Smooth muscle cell (in vitro differentiated cells): ENCODE data around the gene KCNK1. TPM values are rescaled to one million over a fixed set of nuclear protein-coding genes. Genes with fewer than 3 reads are reported as not detected.

Experiments used
- DNase-seq: peaks from one replicate; lab custom pipeline; 2025; ENCODE audit not compliant: unreplicated experiment; lab: John Stamatoyannopoulos, UW
- H2AFZ ChIP-seq: fragments of 200-600 bp; sonication (generic); 2 replicates; pipeline ENCODE4 v1.6.0; 2016; ENCODE audit warnings: antibody characterized with exemption, low read depth, mild to moderate bottlenecking
- H3F3A ChIP-seq: fragments of 200-600 bp; sonication (generic); 2 replicates; pipeline ENCODE4 v1.6.0; 2017; ENCODE audit warnings: antibody characterized with exemption, low read depth
- H3K27ac ChIP-seq: fragments of 200-600 bp; sonication (generic); 2 replicates; pipeline ENCODE4 v1.5.1; 2016; ENCODE audit warnings: low read depth, mild to moderate bottlenecking
- H3K27me3 ChIP-seq: fragments of 200-600 bp; sonication (generic); 2 replicates; pipeline ENCODE4 v1.6.1; 2016; ENCODE audit warnings: low read depth, mild to moderate bottlenecking
- H3K36me3 ChIP-seq: fragments of 200-600 bp; sonication (generic); 2 replicates; pipeline ENCODE4 v1.5.1; 2016; ENCODE audit warnings: low read depth
- H3K4me1 ChIP-seq: fragments of 200-600 bp; sonication (generic); 2 replicates; pipeline ENCODE4 v1.5.1; 2016; ENCODE audit warnings: low read depth
- H3K4me2 ChIP-seq: fragments of 200-600 bp; sonication (generic); 2 replicates; pipeline ENCODE4 v1.6.0; 2016; ENCODE audit warnings: mild to moderate bottlenecking
- H3K4me3 ChIP-seq: fragments of 200-600 bp; sonication (generic); 2 replicates; pipeline ENCODE4 v1.5.1; 2016; ENCODE audit warnings: mild to moderate bottlenecking
- H3K79me2 ChIP-seq: fragments of 200-600 bp; sonication (generic); 2 replicates; pipeline ENCODE4 v1.6.0; 2016; ENCODE audit warnings: low read depth, mild to moderate bottlenecking
- H3K9ac ChIP-seq: fragments of 200-600 bp; sonication (generic); 2 replicates; pipeline ENCODE4 v1.6.0; 2016; ENCODE audit warnings: low read depth
- H3K9me3 ChIP-seq: fragments of 200-600 bp; sonication (generic); replicated peaks from 2 replicates; pipeline ENCODE4 v1.5.1; 2016; ENCODE audit warnings: low read depth
- H4K20me1 ChIP-seq: fragments of 200-600 bp; sonication (generic); 2 replicates; pipeline ENCODE4 v1.6.0; 2016; ENCODE audit warnings: low read depth
- WGBS: methylation state at CpG from one replicate; pipeline ENCODE4 v1.1.7; 2016; ENCODE audit warnings: low lambda C conversion rate; 5-methylcytosine and 5-hydroxymethylcytosine counted together
- polyA plus RNA-seq: library from polyadenylated mRNA; unstranded; fragments of >200 nt; fragmentation: Nextera tagmentation; extraction: Ambion mirVana; gene quantifications from 2 replicates; pipeline ENCODE4 v1.2.1, GENCODE V29; 2016
- total RNA-seq: library from RNA; depleted of rRNA; stranded (reverse); fragments of >200 nt; gene quantifications from 2 replicates; pipeline ENCODE4 v1.2.3, GENCODE V29; 2014
- TF ChIP-seq, protein P1 (sequence below): fragments of 200-600 bp; sonication (generic); IDR thresholded peaks from 2 replicates; pipeline ENCODE4 v1.5.1; 2017; ENCODE audit warnings: borderline replicate concordance, mild to moderate bottlenecking, antibody characterized with exemption; ENCODE audit not compliant: insufficient read depth, poor library complexity, severe bottlenecking

KCNK1 gene
- total and polyA plus RNA-seq, 2 experiments from 2014 or later = 16.6 to 16.8 TPM

DNA sequence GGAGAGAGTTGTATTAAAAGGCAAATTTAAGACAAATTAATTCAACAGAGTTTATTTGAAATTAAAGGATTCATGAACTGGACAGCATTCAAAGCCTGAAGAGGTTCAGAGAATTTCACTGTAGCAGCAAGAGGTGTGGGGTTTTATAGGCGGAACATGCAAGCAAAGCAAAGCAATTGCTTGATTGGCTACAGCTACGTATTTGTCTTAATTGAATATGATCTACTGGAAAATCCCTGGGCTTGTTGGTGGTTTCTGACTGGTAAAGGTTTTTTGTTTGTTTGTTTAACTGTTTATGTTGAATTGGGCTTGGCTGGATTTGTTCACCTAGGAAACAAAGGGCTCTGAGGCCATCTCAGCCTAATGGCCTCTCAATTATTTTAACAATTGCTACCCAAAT is 61.5 kb downstream of the KCNK1 start:
- no peaks in the 10 kb centered on the region for H3K36me3 ChIP-seq
- no peak overlapping the region for H3K4me3 ChIP-seq
- DNase-seq = no peak
- no peaks in the 10 kb centered on the region for H3K79me2 ChIP-seq
- no peaks in the 10 kb centered on the region for H3K9me3 ChIP-seq
- TF ChIP-seq, protein P1, sequence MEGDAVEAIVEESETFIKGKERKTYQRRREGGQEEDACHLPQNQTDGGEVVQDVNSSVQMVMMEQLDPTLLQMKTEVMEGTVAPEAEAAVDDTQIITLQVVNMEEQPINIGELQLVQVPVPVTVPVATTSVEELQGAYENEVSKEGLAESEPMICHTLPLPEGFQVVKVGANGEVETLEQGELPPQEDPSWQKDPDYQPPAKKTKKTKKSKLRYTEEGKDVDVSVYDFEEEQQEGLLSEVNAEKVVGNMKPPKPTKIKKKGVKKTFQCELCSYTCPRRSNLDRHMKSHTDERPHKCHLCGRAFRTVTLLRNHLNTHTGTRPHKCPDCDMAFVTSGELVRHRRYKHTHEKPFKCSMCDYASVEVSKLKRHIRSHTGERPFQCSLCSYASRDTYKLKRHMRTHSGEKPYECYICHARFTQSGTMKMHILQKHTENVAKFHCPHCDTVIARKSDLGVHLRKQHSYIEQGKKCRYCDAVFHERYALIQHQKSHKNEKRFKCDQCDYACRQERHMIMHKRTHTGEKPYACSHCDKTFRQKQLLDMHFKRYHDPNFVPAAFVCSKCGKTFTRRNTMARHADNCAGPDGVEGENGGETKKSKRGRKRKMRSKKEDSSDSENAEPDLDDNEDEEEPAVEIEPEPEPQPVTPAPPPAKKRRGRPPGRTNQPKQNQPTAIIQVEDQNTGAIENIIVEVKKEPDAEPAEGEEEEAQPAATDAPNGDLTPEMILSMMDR = no peak
- no peak overlapping the region for H3K9ac ChIP-seq
- no peaks in the 10 kb centered on the region for H4K20me1 ChIP-seq
- H3K4me2 ChIP-seq = no peak overlapping the region
- H3F3A ChIP-seq = peaks cover 6% of the 10 kb centered on the region
- WGBS = 98% methylated on average over 2 of the region's 2 CpGs
- peaks cover 14% of the 10 kb centered on the region for H3K4me1 ChIP-seq
- H2AFZ ChIP-seq = no peak overlapping the region
- no peak overlapping the region for H3K27ac ChIP-seq
- H3K27me3 ChIP-seq = no peaks in the 10 kb centered on the region

DNA sequence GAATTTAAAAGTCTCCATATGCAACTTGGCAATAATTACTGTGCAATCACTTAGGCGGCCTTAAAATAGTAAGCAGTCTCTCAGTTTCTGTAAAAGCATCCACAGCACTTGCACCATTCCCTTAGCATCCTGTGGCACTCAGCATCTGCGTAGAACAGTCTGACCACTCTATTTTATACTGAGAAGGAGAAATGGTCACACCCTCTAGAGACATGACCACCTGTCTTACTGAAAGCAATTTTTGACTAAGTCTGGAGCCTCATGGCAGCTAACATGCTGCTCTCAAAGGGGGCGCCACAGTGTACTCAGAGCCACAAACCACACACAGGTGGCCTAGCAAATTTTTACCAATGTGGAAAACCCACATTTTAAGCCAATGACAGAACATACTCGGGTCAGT is 62.0 kb downstream of the KCNK1 start:
- H3K9me3 ChIP-seq = no peaks in the 10 kb centered on the region

DNA sequence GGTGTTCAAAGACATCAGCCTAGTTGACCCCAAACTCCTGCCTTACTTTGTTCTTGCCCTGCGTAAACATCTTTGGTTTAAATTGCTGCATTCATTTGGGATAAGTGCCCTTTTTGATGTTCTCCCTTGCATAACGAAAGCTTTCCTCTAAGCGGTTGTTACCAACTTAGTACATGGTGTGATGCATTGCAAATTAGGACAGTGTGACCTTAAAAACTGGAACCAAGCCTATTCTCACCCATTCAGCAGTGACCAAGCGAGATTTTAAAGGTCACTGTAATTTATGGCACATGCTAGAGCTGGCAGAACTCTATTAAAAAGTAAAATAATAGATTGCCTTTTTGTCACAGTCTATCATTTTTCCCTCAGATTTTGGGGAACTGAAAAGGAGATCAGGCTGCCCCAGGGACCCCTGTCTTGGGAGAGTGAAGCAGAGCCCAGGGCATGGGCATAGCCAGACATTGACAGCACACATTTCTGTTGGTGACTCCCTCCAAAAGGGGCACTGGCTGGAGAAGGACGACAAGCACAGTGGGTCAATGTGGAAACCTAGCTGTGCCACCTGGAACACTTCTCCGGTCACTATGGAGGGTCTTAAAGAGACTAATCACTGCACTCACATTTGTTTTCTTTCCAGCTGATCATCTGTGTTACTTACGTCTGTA is 63.9 kb downstream of the KCNK1 start:
- 68% methylated on average over 7 of the region's 7 CpGs for WGBS
- peak overlapping the region; percentile 60 for H3K27ac ChIP-seq
- H3K4me1 ChIP-seq = peaks cover 14% of the 10 kb centered on the region
- H3K4me3 ChIP-seq = no peak overlapping the region
- DNase-seq = no peak
- H3K27me3 ChIP-seq = no peaks in the 10 kb centered on the region
- TF ChIP-seq, protein P1 = no peak
- H3K9me3 ChIP-seq = no peaks in the 10 kb centered on the region
- H3K4me2 ChIP-seq = peak overlapping the region; percentile 52
- no peak overlapping the region for H3K9ac ChIP-seq
- H3K36me3 ChIP-seq = no peaks in the 10 kb centered on the region
- no peaks in the 10 kb centered on the region for H3K79me2 ChIP-seq
- no peak overlapping the region for H2AFZ ChIP-seq
- H3F3A ChIP-seq = peaks cover 6% of the 10 kb centered on the region
- H4K20me1 ChIP-seq = no peaks in the 10 kb centered on the region

More for the DNA sequence above, 62.0 kb downstream of the KCNK1 start:
- Histone ChIP-seq H2AFZ (no peak overlapping the region), H3K4me1 (peaks cover 14% of the 10 kb centered on the region), H3K36me3 (no peaks in the 10 kb centered on the region), H4K20me1 (no peaks in the 10 kb centered on the region), H3K79me2 (no peaks in the 10 kb centered on the region), H3K4me2 (no peak overlapping the region), H3K27ac (no peak overlapping the region), H3K4me3 (no peak overlapping the region), H3K9ac (no peak overlapping the region), H3F3A (peaks cover 6% of the 10 kb centered on the region), H3K27me3 (no peaks in the 10 kb centered on the region)
- TF ChIP-seq, protein P1 = no peak
- DNase-seq = no peak
- whole genome bisulfite sequencing = 91% methylated on average over 4 of the region's 4 CpGs

- H3K36me3 ChIP-seq = no peaks in the 10 kb centered on the region
- no peaks in the 10 kb centered on the region for H3K79me2 ChIP-seq
- no peaks in the 10 kb centered on the region for H3K9me3 ChIP-seq
- no peak overlapping the region for H2AFZ ChIP-seq
- no peak overlapping the region for H3K9ac ChIP-seq
- TF ChIP-seq, protein P1 = no peak
- no peak overlapping the region for H3K27ac ChIP-seq
- no peak overlapping the region for H3K4me2 ChIP-seq
- no peaks in the 10 kb centered on the region for H4K20me1 ChIP-seq
- H3K4me3 ChIP-seq = no peak overlapping the region
- 93% methylated on average over 6 of the region's 6 CpGs for WGBS
- DNase-seq = no peak
- no peaks in the 10 kb centered on the region for H3K27me3 ChIP-seq
- peaks cover 9% of the 10 kb centered on the region for H3K4me1 ChIP-seq
- H3F3A ChIP-seq = peaks cover 6% of the 10 kb centered on the region
Measured at GRCh38 chr1:233679030-233679429, 65.1 kb downstream of the KCNK1 start.
